BLaER1 (cell line): ENCODE data around the gene ZNF366.
A peak's percentile ranks its signal among the peaks of the same experiment; 100 is the strongest.

Experiments
- H3K27ac ChIP-seq: shearing (Covaris generic); formaldehyde crosslinking; 2 replicates; pipeline ENCODE4 v1.8.1; 2022
- H3K27me3 ChIP-seq: shearing (Covaris generic); formaldehyde crosslinking; 2 replicates; pipeline ENCODE4 v1.8.1; 2022
- H3K36me3 ChIP-seq: shearing (Covaris generic); formaldehyde crosslinking; 2 replicates; pipeline ENCODE4 v1.8.1; 2022
- H3K4me1 ChIP-seq: shearing (Covaris generic); formaldehyde crosslinking; 2 replicates; pipeline ENCODE4 v1.8.1; 2022
- H3K4me2 ChIP-seq: shearing (Covaris generic); formaldehyde crosslinking; 2 replicates; pipeline ENCODE4 v1.8.1; 2022
- H3K4me3 ChIP-seq: shearing (Covaris generic); formaldehyde crosslinking; 2 replicates; pipeline ENCODE4 v1.8.1; 2022
- H3K9ac ChIP-seq: shearing (Covaris generic); formaldehyde crosslinking; 2 replicates; pipeline ENCODE4 v1.8.1; 2022
- H3K9me3 ChIP-seq: shearing (Covaris generic); formaldehyde crosslinking; 2 replicates; pipeline ENCODE4 v1.8.1; 2022
- H4K20me1 ChIP-seq: shearing (Covaris generic); formaldehyde crosslinking; 2 replicates; pipeline ENCODE4 v1.8.1; 2022
- Cebpa-rat ChIP-seq: shearing (Covaris generic); IDR thresholded peaks from 2 replicates; pipeline ENCODE4 v1.8.1; 2022

ZNF366 gene

DNA sequence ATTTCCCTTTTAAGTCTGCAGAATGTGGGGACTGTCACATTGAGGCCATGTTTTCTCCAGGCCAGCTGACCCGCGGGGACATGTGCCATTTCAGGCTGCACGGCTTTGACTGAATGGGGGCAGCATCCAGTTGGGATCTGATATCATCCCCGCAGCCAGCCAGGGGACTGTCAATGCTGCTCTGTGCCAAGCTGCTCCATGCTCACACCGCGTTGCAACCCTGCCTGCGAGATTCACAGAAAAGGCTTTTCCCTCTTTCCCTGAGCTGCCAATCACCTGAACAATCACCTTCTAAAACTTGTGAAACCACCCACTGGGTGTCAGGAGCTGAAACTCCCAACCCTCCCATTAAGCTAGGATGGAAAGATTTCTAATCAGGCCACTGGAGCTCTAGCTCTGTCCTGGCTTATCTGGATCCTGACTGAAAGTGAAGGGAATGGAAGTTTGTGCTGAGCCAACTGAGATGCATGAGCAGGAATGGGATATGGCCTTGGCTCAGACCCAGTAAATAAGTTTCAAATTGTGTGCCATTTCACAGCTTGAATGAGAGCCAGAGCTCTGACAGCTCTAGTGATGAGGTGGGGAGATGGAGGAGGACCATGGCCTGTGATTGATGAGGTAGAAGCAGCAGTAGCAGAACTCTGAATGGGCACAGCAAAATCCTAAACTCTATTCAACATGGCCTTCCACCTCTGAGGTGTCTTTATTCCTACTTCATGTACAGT, 34.5 kb upstream of the ZNF366 start:
- no peak for TF ChIP-seq Cebpa-rat
- H3K9me3 ChIP-seq: peaks cover 22% of the 10 kb centered on the region
- no peak overlapping the region for H3K27ac ChIP-seq
- H3K4me2 ChIP-seq: no peak overlapping the region
- H4K20me1 ChIP-seq: no peaks in the 10 kb centered on the region
- H3K4me1 ChIP-seq: peaks cover 31% of the 10 kb centered on the region
- no peak overlapping the region for H3K4me3 ChIP-seq
- no peak overlapping the region for H3K9ac ChIP-seq
- no peaks in the 10 kb centered on the region for H3K36me3 ChIP-seq
- no peaks in the 10 kb centered on the region for H3K27me3 ChIP-seq

DNA sequence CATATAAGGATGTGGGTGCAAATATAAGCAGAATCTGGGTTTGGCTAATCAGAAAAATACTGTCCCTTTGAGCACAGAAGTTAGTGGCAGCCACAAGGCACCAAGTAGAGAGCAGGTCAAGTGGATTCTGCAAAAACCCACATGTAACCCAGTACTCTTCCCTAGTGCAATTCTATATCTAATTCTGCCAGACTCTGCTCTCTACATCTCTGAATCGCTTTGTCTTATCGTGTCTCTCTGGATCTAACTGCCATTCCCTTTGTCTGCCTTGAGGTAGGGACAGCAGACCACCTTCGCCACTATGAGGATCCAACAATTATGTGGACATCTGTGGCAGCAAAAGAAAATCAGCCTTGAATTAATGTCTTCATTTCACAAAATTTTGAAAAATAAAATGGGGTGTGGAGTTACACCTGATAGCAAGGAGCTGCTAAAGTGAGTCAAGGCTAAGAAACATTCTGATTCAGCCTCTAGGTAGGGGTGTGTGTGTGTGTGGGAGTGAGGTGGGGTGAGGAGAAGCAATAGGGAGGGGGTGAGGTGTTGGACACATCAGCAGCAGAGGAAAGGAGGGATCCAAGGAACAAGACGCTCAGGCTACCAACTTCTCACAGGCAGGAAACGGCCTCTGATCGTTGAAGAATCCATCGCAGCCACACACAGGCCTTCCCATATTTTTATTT, 33.7 kb upstream of the ZNF366 start:
- Histone ChIP-seq H4K20me1 (no peaks in the 10 kb centered on the region), H3K4me3 (no peak overlapping the region), H3K4me2 (no peak overlapping the region), H3K9me3 (peaks cover 16% of the 10 kb centered on the region), H3K36me3 (no peaks in the 10 kb centered on the region), H3K27ac (no peak overlapping the region), H3K4me1 (peaks cover 31% of the 10 kb centered on the region), H3K27me3 (no peaks in the 10 kb centered on the region), H3K9ac (no peak overlapping the region)
- TF ChIP-seq Cebpa-rat: no peak

DNA sequence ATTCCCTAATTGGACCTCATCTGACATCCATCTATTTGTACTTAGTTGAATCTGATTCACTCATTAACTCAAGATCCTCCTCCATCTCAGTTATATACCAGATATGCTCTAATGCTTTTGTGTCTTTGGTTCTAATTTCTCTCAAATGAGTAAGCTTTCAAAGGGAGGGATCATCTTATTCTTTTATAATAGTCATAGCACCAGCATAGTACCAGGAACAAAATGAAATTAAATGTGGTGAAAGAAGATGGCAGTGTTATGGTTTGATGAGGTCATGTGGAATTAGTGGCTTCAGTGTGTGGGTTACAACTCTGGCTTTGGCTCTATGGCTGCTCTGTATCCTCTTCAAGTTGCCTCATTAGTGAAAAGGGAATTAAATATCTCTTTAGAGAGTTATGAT, 32.5 kb upstream of the ZNF366 start:
- peaks cover 31% of the 10 kb centered on the region for H3K4me1 ChIP-seq
- H3K27me3 ChIP-seq: no peaks in the 10 kb centered on the region
- no peak overlapping the region for H3K9ac ChIP-seq
- no peaks in the 10 kb centered on the region for H4K20me1 ChIP-seq
- no peak overlapping the region for H3K4me3 ChIP-seq
- H3K4me2 ChIP-seq: no peak overlapping the region
- no peaks in the 10 kb centered on the region for H3K36me3 ChIP-seq
- peaks cover 4% of the 10 kb centered on the region for H3K9me3 ChIP-seq
- TF ChIP-seq Cebpa-rat: no peak
- no peak overlapping the region for H3K27ac ChIP-seq

DNA sequence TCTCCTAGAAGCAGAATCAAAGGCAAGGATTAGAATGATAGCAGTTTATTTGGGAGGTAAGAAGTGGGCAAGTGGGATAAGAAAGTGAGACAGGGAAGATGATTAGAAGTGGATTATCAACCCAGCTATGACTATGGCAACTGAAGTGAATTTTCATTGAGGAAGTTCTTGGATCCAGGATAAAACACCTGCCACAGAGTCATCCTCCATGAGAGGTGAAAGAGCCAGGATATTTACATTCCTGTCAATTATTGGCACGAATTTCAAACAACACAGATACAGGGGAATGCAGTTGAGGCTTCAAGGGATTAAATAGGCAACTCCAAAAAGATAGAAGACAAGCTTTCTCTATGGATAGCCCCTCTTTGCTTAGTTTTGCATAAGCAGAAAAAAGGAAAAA, 31.8 kb upstream of the ZNF366 start:
- no peak overlapping the region for H3K4me3 ChIP-seq
- no peaks in the 10 kb centered on the region for H4K20me1 ChIP-seq
- no peak overlapping the region for H3K4me2 ChIP-seq
- no peak overlapping the region for H3K27ac ChIP-seq
- peaks cover 31% of the 10 kb centered on the region for H3K4me1 ChIP-seq
- no peak overlapping the region for H3K9ac ChIP-seq
- no peaks in the 10 kb centered on the region for H3K36me3 ChIP-seq
- no peaks in the 10 kb centered on the region for H3K27me3 ChIP-seq
- peaks cover 2% of the 10 kb centered on the region for H3K9me3 ChIP-seq
- TF ChIP-seq Cebpa-rat: no peak

DNA sequence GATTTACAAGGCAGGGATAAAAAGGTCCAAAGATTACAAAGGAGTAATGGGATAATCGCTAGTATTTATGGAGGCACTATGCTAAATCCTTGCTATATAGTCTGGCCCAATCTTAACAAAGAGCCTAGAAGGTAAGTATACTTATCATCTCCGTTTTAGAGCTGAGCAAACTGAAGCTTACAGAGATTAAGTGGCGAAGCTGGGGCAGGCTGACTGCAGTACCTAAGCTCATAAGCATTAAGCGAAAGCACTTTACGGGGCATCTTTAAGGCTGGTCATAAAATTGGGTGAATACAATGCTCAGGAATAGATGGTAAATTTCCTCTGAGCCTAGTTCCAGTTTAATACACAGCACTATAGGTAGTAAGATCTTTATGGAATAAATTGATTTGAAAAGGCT, 30.0 kb upstream of the ZNF366 start:
- Histone ChIP-seq H3K4me2 (peak overlapping the region; percentile 60), H3K4me3 (no peak overlapping the region), H3K9me3 (peaks cover 18% of the 10 kb centered on the region), H3K36me3 (no peaks in the 10 kb centered on the region), H3K9ac (no peak overlapping the region), H3K4me1 (peaks cover 17% of the 10 kb centered on the region), H3K27me3 (no peaks in the 10 kb centered on the region), H4K20me1 (no peaks in the 10 kb centered on the region), H3K27ac (no peak overlapping the region)
- TF ChIP-seq Cebpa-rat: no peak

DNA sequence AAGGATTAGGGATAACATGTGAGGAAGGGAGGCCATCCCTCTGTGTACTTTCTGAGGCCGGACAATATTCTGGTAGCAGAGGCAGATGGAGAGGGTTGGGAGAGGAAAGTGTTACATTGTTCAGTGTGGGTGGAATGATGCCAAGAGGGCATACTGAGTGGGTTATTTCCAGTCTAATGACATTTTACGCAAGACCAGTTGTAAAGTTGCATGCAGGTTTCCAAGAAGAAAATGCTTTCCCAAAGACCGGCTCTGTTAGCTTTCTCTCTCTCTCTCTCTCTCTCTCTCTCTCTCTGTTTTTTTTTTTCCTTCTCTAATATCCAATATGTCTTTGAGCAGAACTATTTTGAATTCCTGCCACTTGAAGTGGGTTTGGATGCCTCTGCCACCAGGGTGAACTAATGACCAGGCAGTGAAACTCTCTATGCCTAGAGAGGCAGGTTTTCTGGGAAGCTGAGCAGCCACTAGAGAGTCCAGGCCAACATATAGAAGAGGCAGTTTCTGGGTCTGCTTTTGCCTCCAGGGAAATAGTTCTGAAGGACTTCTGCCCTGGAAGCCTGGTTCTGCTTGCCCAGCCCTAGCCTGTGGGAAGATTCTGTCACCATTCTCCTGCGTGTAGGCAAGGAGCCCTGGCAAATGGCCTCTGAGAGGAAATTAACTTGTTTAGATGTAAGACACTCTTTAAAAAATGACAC, 24.4 kb upstream of the ZNF366 start:
- H3K36me3 ChIP-seq: no peaks in the 10 kb centered on the region
- no peaks in the 10 kb centered on the region for H3K4me1 ChIP-seq
- no peaks in the 10 kb centered on the region for H3K27me3 ChIP-seq
- no peaks in the 10 kb centered on the region for H4K20me1 ChIP-seq
- no peak for TF ChIP-seq Cebpa-rat
- H3K9me3 ChIP-seq: peaks cover 18% of the 10 kb centered on the region
- H3K4me2 ChIP-seq: no peak overlapping the region
- no peak overlapping the region for H3K4me3 ChIP-seq
- H3K9ac ChIP-seq: no peak overlapping the region
- no peak overlapping the region for H3K27ac ChIP-seq

DNA sequence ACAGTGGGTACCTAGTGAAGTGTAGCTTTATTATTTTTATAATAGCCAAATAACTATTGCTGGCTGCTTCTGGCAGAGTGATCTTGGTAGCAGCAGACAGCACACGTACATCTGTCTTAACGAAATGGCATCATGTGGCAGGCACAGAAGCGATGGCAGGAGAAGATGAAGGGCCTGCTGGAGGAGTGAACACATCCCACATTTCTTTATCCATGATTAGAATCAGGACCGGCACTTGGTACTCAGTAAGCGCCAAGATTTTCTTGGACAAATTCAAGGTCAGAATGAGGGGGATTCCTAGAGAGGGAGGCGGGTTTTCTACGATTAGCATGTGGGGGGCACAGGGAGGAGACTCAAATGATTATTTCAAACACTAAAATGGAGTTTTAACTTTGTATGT, 23.0 kb upstream of the ZNF366 start:
- TF ChIP-seq Cebpa-rat: no peak
- no peaks in the 10 kb centered on the region for H3K4me1 ChIP-seq
- peaks cover 18% of the 10 kb centered on the region for H3K9me3 ChIP-seq
- no peak overlapping the region for H3K9ac ChIP-seq
- no peak overlapping the region for H3K27ac ChIP-seq
- no peaks in the 10 kb centered on the region for H4K20me1 ChIP-seq
- H3K27me3 ChIP-seq: no peaks in the 10 kb centered on the region
- no peaks in the 10 kb centered on the region for H3K36me3 ChIP-seq
- no peak overlapping the region for H3K4me3 ChIP-seq
- no peak overlapping the region for H3K4me2 ChIP-seq

DNA sequence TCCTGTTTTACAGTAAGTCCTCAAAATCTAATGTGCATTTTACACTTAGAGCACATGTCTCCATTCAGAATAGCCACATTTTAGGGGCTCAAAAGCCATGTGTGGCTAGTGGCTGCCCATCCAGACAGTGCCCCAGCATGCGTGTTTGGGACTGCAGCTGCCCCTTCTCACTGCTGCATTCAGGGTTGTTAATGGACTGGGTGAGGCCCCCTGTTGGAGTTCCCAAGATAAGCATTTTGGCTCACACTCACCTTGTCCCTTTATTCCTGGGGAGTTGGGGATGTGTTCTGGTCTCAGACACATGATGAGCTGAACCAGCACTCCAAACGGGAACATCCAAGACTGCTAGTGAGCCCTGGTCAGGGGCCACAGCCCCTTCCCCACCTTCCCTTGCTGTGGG, 22.2 kb upstream of the ZNF366 start:
- Histone ChIP-seq H3K27me3 (no peaks in the 10 kb centered on the region), H3K9me3 (peaks cover 18% of the 10 kb centered on the region), H3K27ac (no peak overlapping the region), H3K9ac (no peak overlapping the region), H3K36me3 (no peaks in the 10 kb centered on the region), H3K4me3 (no peak overlapping the region), H3K4me1 (no peaks in the 10 kb centered on the region), H3K4me2 (no peak overlapping the region), H4K20me1 (no peaks in the 10 kb centered on the region)
- TF ChIP-seq Cebpa-rat: no peak

DNA sequence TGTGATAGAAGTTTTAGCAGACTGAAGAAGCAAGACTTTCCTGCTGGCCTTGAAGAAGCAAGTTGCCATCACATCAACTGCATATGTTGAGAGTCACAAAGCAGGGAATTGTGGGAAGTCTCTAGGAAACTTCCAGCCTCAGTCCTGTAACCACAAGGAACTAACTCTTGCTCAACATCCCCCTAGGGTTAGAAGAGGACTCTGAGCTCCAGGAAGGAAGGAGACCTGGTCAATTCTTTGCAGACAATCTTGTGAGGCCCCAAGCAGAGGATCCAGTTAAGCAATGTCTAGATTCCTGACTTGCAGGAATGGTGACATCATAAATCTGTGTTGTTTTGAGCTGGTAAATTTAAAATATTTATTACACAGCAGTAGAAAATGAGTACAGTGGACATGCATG, 18.6 kb upstream of the ZNF366 start:
- no peaks in the 10 kb centered on the region for H4K20me1 ChIP-seq
- H3K4me2 ChIP-seq: no peak overlapping the region
- H3K9ac ChIP-seq: no peak overlapping the region
- H3K9me3 ChIP-seq: peaks cover 8% of the 10 kb centered on the region
- no peak overlapping the region for H3K4me3 ChIP-seq
- no peaks in the 10 kb centered on the region for H3K36me3 ChIP-seq
- no peaks in the 10 kb centered on the region for H3K27me3 ChIP-seq
- H3K4me1 ChIP-seq: no peaks in the 10 kb centered on the region
- H3K27ac ChIP-seq: no peak overlapping the region
- TF ChIP-seq Cebpa-rat: no peak

DNA sequence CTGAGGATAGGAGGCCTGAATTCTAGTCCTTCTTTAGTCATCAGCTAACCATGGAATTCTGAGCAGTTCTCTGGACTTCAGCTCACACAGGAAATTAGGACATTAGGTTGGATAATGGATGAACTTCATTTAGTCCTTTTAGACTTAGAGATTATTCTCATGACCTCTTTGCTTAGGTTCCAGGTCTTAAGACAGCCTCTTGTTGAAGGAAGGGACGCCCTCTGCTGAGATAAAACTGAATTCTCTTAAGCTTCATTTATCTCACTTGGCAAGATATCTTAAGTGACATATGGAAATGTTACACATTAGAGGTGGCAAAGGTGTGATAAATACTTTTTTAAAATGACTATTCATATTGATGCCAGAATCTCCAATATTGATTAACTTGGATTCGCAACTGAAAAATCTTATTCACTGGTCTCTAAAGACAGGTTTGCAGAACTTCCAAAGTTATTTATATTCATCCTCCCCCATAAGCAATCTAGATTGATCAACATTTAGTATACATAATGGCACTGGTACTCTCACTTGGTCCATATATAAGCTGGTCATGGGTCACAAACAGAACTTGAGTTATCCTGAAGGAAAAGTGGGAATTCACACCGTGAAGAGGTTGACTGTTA, 16.9 kb upstream of the ZNF366 start:
- Histone ChIP-seq H3K9me3 (peaks cover 18% of the 10 kb centered on the region), H3K27me3 (no peaks in the 10 kb centered on the region), H3K4me3 (no peak overlapping the region), H3K9ac (no peak overlapping the region), H3K4me1 (0 out of 2 replicates have a peak, but pooled peaks cover under 1% of the 10 kb centered on the region), H4K20me1 (no peaks in the 10 kb centered on the region), H3K4me2 (no peak overlapping the region), H3K36me3 (no peaks in the 10 kb centered on the region), H3K27ac (no peak overlapping the region)
- no peak for TF ChIP-seq Cebpa-rat
